OCI-LY1 (cell line): ENCODE measurements around the gene WBP4.

Source experiments
- H2AFZ ChIP-seq: fragments of 200-600 bp; sonication (generic), shearing (Covaris generic); 2 replicates; pipeline ENCODE4 v1.6.0; 2014; ENCODE audit warnings: antibody characterized with exemption, mild to moderate bottlenecking, low read length
- H3F3A ChIP-seq: fragments of 200-600 bp; sonication (generic), shearing (Covaris generic); 2 replicates; pipeline ENCODE4 v1.6.0; 2014; ENCODE audit warnings: mild to moderate bottlenecking, antibody characterized with exemption, low read length, moderate library complexity; ENCODE audit not compliant: insufficient read depth
- H3K27ac ChIP-seq: fragments of 200-600 bp; sonication (generic); 2 replicates; pipeline ENCODE4 v1.5.1; 2014; ENCODE audit warnings: low read length, mixed run types, mild to moderate bottlenecking, low read depth; ENCODE audit not compliant: poor library complexity, severe bottlenecking
- H3K27me3 ChIP-seq: fragments of 200-600 bp; sonication (generic); 2 replicates; pipeline ENCODE4 v1.6.0; 2014; ENCODE audit warnings: antibody characterized with exemption, mild to moderate bottlenecking, low read length, moderate library complexity; ENCODE audit not compliant: insufficient read depth
- H3K36me3 ChIP-seq: fragments of 200-600 bp; sonication (generic); 2 replicates; pipeline ENCODE4 v1.6.1; 2014; ENCODE audit warnings: mild to moderate bottlenecking, antibody characterized with exemption, low read length, moderate library complexity, mixed read lengths; ENCODE audit not compliant: insufficient read depth
- H3K4me1 ChIP-seq: fragments of 200-600 bp; sonication (generic); 2 replicates; pipeline ENCODE4 v1.5.1; 2014; ENCODE audit warnings: mild to moderate bottlenecking, low read length, moderate library complexity; ENCODE audit not compliant: insufficient read depth, severe bottlenecking
- H3K4me2 ChIP-seq: fragments of 200-600 bp; sonication (generic), shearing (Covaris generic); 2 replicates; pipeline ENCODE4 v1.6.1; 2014; ENCODE audit warnings: low read length
- H3K4me3 ChIP-seq: fragments of 200-600 bp; sonication (generic); 2 replicates; pipeline ENCODE4 v1.5.1; 2014; ENCODE audit warnings: low read length, low read depth, mild to moderate bottlenecking, mixed read lengths; ENCODE audit not compliant: poor library complexity, severe bottlenecking
- H3K79me2 ChIP-seq: fragments of 200-600 bp; shearing (Covaris generic); 2 replicates; pipeline ENCODE4 v1.6.1; 2016; ENCODE audit warnings: mixed run types, low read length, mixed read lengths; ENCODE audit not compliant: insufficient read depth
- H3K9ac ChIP-seq: fragments of 200-600 bp; sonication (generic), shearing (Covaris generic); 2 replicates; pipeline ENCODE4 v1.6.1; 2014; ENCODE audit warnings: mild to moderate bottlenecking, low read length, mixed read lengths
- H3K9me2 ChIP-seq: fragments of 200-600 bp; sonication (generic), shearing (Covaris generic); 2 replicates; pipeline ENCODE4 v1.6.1; 2014; ENCODE audit warnings: low read depth, mild to moderate bottlenecking, low read length, mixed read lengths
- H3K9me3 ChIP-seq: fragments of 200-600 bp; shearing (Covaris generic); 2 replicates; pipeline ENCODE4 v1.6.1; 2014; ENCODE audit warnings: low read length, mixed read lengths
- H4K20me1 ChIP-seq: fragments of 200-600 bp; sonication (generic), shearing (Covaris generic); 2 replicates; pipeline ENCODE4 v1.6.0; 2016; ENCODE audit warnings: mild to moderate bottlenecking, low read length; ENCODE audit not compliant: insufficient read depth
- CTCF ChIP-seq: fragments of 200-600 bp; sonication (generic), shearing (Covaris generic); IDR thresholded peaks from 2 replicates; pipeline ENCODE4 v1.5.1; 2017; ENCODE audit warnings: mild to moderate bottlenecking, antibody characterized with exemption, low read length, moderate library complexity, mixed read lengths
- EZH2 ChIP-seq: fragments of 200-600 bp; sonication (generic), shearing (Covaris generic); IDR thresholded peaks from 2 replicates; pipeline ENCODE4 v1.8.0; 2017; ENCODE audit warnings: borderline replicate concordance, mixed run types, mild to moderate bottlenecking, antibody characterized with exemption, low read length, moderate library complexity, mixed read lengths

Gene WBP4

GRCh38 chr13:41061914-41062837 is 867 bp downstream of the WBP4 start:
- Histone ChIP-seq H4K20me1 (no peaks in the 10 kb centered on the region), H3K4me3 (peak overlapping the region; percentile 79), H3K9me3 (no peaks in the 10 kb centered on the region), H3K9me2 (no peaks in the 10 kb centered on the region), H3F3A (no peaks in the 10 kb centered on the region), H3K27me3 (no peaks in the 10 kb centered on the region), H3K79me2 (peaks cover 28% of the 10 kb centered on the region; the same call in 1 of the 2 replicates), H3K9ac (peak overlapping the region; percentile 92), H3K4me2 (peak overlapping the region; percentile 73), H2AFZ (no peak overlapping the region), H3K4me1 (peaks cover 41% of the 10 kb centered on the region), H3K27ac (peak overlapping the region; percentile 90), H3K36me3 (peaks cover 26% of the 10 kb centered on the region)
- no peak for TF ChIP-seq CTCF
- TF ChIP-seq EZH2 = no peak

GRCh38 chr13:41064493-41064892 is 3.2 kb downstream of the WBP4 start:
- Histone ChIP-seq H3K36me3 (peaks cover 45% of the 10 kb centered on the region), H2AFZ (no peak overlapping the region), H3K9ac (no peak overlapping the region), H3F3A (no peaks in the 10 kb centered on the region), H3K4me2 (no peak overlapping the region), H3K27me3 (no peaks in the 10 kb centered on the region), H3K9me2 (no peaks in the 10 kb centered on the region), H3K27ac (no peak overlapping the region), H3K4me3 (no peak overlapping the region), H3K9me3 (no peaks in the 10 kb centered on the region), H4K20me1 (no peaks in the 10 kb centered on the region), H3K79me2 (peaks cover 10% of the 10 kb centered on the region; the same call in 1 of the 2 replicates), H3K4me1 (peaks cover 18% of the 10 kb centered on the region)
- TF ChIP-seq CTCF (no peak), EZH2 (no peak)

GRCh38 chr13:41065078-41065477 is 3.8 kb downstream of the WBP4 start:
- Histone ChIP-seq H3K9me3 (no peaks in the 10 kb centered on the region), H3K27ac (no peak overlapping the region), H4K20me1 (no peaks in the 10 kb centered on the region), H3K4me3 (no peak overlapping the region), H3K4me2 (no peak overlapping the region), H3F3A (no peaks in the 10 kb centered on the region), H3K79me2 (peaks cover 7% of the 10 kb centered on the region; the same call in 1 of the 2 replicates), H3K36me3 (peaks cover 51% of the 10 kb centered on the region), H3K9ac (no peak overlapping the region), H3K9me2 (no peaks in the 10 kb centered on the region), H3K4me1 (peaks cover 16% of the 10 kb centered on the region), H3K27me3 (no peaks in the 10 kb centered on the region), H2AFZ (no peak overlapping the region)
- TF ChIP-seq CTCF (no peak), EZH2 (no peak)
